BLaER1 treated with 17β-estradiol and CSF1 and Interleukin-3, amounts not matched to agents 10 nM and 100 nM (cell line): ENCODE data around the gene UROC1.

Experiments
- H3K27ac ChIP-seq, 11 experiments: shearing (Covaris generic); formaldehyde crosslinking; 2 replicates each; pipeline ENCODE4 v1.8.1; 2022
- H3K27me3 ChIP-seq, 11 experiments: shearing (Covaris generic); formaldehyde crosslinking; 2 replicates each; pipeline ENCODE4 v1.8.1; 2022
- H3K36me3 ChIP-seq, 11 experiments: shearing (Covaris generic); formaldehyde crosslinking; 2 replicates each; pipeline ENCODE4 v1.8.1; 2022
- H3K4me1 ChIP-seq, 10 experiments: shearing (Covaris generic); formaldehyde crosslinking; 2 replicates each; pipeline ENCODE4 v1.8.1; 2022
- H3K4me2 ChIP-seq, 11 experiments: shearing (Covaris generic); formaldehyde crosslinking; 2 replicates each; pipeline ENCODE4 v1.8.1; 2022
- H3K4me3 ChIP-seq, 10 experiments: shearing (Covaris generic); formaldehyde crosslinking; 2 replicates each; pipeline ENCODE4 v1.8.1; 2022
- H3K9ac ChIP-seq, 11 experiments: shearing (Covaris generic); formaldehyde crosslinking; 2 replicates each; pipeline ENCODE4 v1.8.1; 2022
- H3K9me3 ChIP-seq, 11 experiments: shearing (Covaris generic); formaldehyde crosslinking; replicated peaks in 1 of 11; 2 replicates each; pipeline ENCODE4 v1.8.1; 2022
- H4K20me1 ChIP-seq, 11 experiments: shearing (Covaris generic); formaldehyde crosslinking; 2 replicates each; pipeline ENCODE4 v1.8.1; 2022
- Cebpa-rat ChIP-seq, 11 experiments: shearing (Covaris generic); IDR thresholded peaks; 2 replicates each; pipeline ENCODE4 v1.8.1; 2022

UROC1 gene

GRCh38 chr3:126439346-126439967 is 78.1 kb downstream of the UROC1 start:
- Histone ChIP-seq H4K20me1 (peaks cover 0 to 88% (median 26%) of the 10 kb centered on the region in 11 experiments; a peak in 14 of 22 replicates), H3K4me1 (peaks cover 0 to 8% (median 0%) of the 10 kb centered on the region in 10 experiments; a peak in 2 of 20 replicates), H3K4me3 (no peak overlapping the region), H3K36me3 (peaks cover 29 to 86% (median 60%) of the 10 kb centered on the region in 11 experiments; a peak in 21 of 22 replicates), H3K4me2 (no peak overlapping the region), H3K27me3 (no peaks in the 10 kb centered on the region), H3K27ac (no peak overlapping the region), H3K9me3 (no peaks in the 10 kb centered on the region), H3K9ac (no peak overlapping the region)
- no peak for TF ChIP-seq Cebpa-rat (IDR thresholded peaks at IDR 0.05)

- no peak overlapping the region for H3K4me2 ChIP-seq
- no peak for TF ChIP-seq Cebpa-rat (IDR thresholded peaks at IDR 0.05)
- peaks cover 29 to 92% (median 59%) of the 10 kb centered on the region in 11 experiments; a peak in 21 of 22 replicates for H3K36me3 ChIP-seq
- no peaks in the 10 kb centered on the region for H3K9me3 ChIP-seq
- H3K27me3 ChIP-seq = no peaks in the 10 kb centered on the region
- no peak overlapping the region for H3K9ac ChIP-seq
- peaks cover 0 to 8% (median 0%) of the 10 kb centered on the region in 10 experiments; a peak in 2 of 20 replicates for H3K4me1 ChIP-seq
- H4K20me1 ChIP-seq = peaks cover 0 to 95% (median 27%) of the 10 kb centered on the region in 11 experiments; a peak in 14 of 22 replicates
- no peak overlapping the region for H3K27ac ChIP-seq
- no peak overlapping the region for H3K4me3 ChIP-seq
Measured at GRCh38 chr3:126438746-126439145, 78.8 kb downstream of the UROC1 start.

GRCh38 chr3:126438186-126438585 is 79.4 kb downstream of the UROC1 start:
- Histone ChIP-seq H4K20me1 (peaks cover 0 to 96% (median 25%) of the 10 kb centered on the region in 11 experiments; a peak in 14 of 22 replicates), H3K4me1 (peaks cover 0 to 4% (median 0%) of the 10 kb centered on the region in 10 experiments; a peak in 2 of 20 replicates), H3K9me3 (no peaks in the 10 kb centered on the region), H3K4me2 (no peak overlapping the region), H3K9ac (no peak overlapping the region), H3K4me3 (no peak overlapping the region), H3K36me3 (peaks cover 29 to 97% (median 63%) of the 10 kb centered on the region in 11 experiments; a peak in 21 of 22 replicates), H3K27me3 (no peaks in the 10 kb centered on the region), H3K27ac (no peak overlapping the region)
- no peak for TF ChIP-seq Cebpa-rat (IDR thresholded peaks at IDR 0.05)

DNA sequence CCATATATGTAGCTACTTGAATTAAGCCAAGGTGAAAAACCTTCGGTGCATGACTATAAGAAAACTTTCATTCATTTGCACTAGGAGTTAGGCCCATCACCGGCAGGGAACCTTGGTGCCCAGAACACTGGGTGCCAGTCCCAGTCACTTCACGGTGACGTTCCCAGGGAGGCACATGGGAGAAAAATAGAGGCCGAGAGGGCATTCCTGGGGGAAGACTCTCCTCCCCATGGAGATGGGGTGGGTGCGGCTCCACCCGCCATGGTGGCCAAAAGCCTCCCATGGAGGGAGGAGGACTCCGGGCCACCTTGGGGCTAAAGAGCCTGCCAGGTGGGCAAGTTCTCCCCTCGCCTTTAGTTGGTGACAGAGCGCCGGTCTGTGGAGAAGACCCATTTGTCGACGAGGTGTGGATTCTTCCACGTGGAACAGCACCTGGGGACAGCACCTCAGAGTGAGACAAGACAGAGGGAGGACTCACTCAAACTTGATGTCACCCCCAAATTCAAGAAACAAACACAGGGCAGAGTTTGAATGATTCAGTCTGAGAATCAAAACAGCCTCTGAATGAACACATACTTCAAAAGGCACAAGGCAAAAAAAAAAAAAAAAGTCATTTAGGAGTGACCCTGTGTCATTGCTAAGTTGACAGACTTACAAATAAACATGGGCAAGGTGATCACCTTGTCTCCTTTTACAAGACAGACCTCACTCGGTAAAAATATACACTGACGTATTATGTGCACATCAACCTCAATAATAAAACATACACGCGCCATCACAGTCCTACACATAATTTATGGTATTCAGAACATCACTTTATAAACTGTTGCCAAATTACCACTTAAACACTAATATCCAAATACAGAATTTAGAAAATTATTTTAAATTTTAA is 80.5 kb downstream of the UROC1 start:
- Histone ChIP-seq H3K27me3 (no peaks in the 10 kb centered on the region), H3K27ac (no peak overlapping the region), H3K9ac (no peak overlapping the region), H3K4me3 (no peak overlapping the region), H3K4me2 (no peak overlapping the region), H3K36me3 (peaks cover 29 to 91% (median 57%) of the 10 kb centered on the region in 11 experiments; a peak in 21 of 22 replicates), H4K20me1 (peaks cover 0 to 86% (median 16%) of the 10 kb centered on the region in 11 experiments; a peak in 11 of 22 replicates), H3K9me3 (no peaks in the 10 kb centered on the region), H3K4me1 (no peaks in the 10 kb centered on the region)
- no peak for TF ChIP-seq Cebpa-rat (IDR thresholded peaks at IDR 0.05)

GRCh38 chr3:126435456-126436315 is 81.9 kb downstream of the UROC1 start:
- TF ChIP-seq Cebpa-rat (IDR thresholded peaks at IDR 0.05) = no peak
- Histone ChIP-seq H3K27me3 (no peaks in the 10 kb centered on the region), H3K9ac (no peak overlapping the region), H3K9me3 (peaks cover 0 to 6% (median 0%) of the 10 kb centered on the region in 11 experiments; a peak in 1 of 22 replicates), H3K36me3 (peaks cover 29 to 79% (median 48%) of the 10 kb centered on the region in 11 experiments; a peak in 21 of 22 replicates), H3K4me3 (no peak overlapping the region), H3K27ac (no peak overlapping the region), H3K4me1 (no peaks in the 10 kb centered on the region), H4K20me1 (peaks cover 0 to 74% (median 12%) of the 10 kb centered on the region in 11 experiments; a peak in 9 of 22 replicates), H3K4me2 (no peak overlapping the region)

DNA sequence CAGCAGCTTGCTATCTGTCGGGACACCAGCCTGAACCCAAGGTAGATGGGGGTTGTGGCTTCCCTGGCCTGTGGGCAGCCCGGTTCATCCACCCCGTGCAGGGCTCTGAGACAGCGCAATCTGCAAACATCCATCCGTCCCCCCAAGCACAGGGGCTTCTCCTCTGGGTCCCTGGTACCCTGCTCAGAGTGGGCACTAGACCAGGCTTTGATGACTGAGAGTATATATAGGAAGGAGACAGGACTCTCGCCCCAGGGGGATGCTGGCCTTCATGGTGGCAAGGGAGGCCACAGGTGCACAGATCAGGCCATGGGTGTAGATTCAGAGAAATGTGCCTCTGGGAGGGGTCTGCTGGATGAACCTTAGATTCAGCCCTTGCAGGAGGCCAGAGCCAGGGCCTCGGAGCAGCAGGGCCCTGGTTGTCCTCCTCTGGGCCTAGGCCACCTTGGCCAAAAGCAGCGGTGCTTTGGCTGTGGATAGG is 82.6 kb downstream of the UROC1 start:
- Histone ChIP-seq H3K27me3 (no peaks in the 10 kb centered on the region), H4K20me1 (peaks cover 0 to 66% (median 12%) of the 10 kb centered on the region in 11 experiments; a peak in 9 of 22 replicates), H3K4me2 (no peak overlapping the region), H3K9me3 (peaks cover 0 to 7% (median 0%) of the 10 kb centered on the region in 11 experiments; a peak in 1 of 22 replicates), H3K4me1 (no peaks in the 10 kb centered on the region), H3K27ac (no peak overlapping the region), H3K4me3 (no peak overlapping the region), H3K9ac (no peak overlapping the region), H3K36me3 (peaks cover 29 to 72% (median 42%) of the 10 kb centered on the region in 11 experiments; a peak in 21 of 22 replicates)
- TF ChIP-seq Cebpa-rat (IDR thresholded peaks at IDR 0.05) = no peak

GRCh38 chr3:126434264-126434590 is 83.3 kb downstream of the UROC1 start:
- Histone ChIP-seq H3K4me2 (no peak overlapping the region), H3K27me3 (no peaks in the 10 kb centered on the region), H3K36me3 (peaks cover 29 to 64% (median 34%) of the 10 kb centered on the region in 11 experiments; a peak in 21 of 22 replicates), H3K9ac (no peak overlapping the region), H3K4me1 (no peaks in the 10 kb centered on the region), H3K9me3 (peaks cover 0 to 7% (median 0%) of the 10 kb centered on the region in 11 experiments; a peak in 1 of 22 replicates), H3K27ac (no peak overlapping the region), H4K20me1 (peaks cover 0 to 59% (median 5%) of the 10 kb centered on the region in 11 experiments; a peak in 7 of 22 replicates), H3K4me3 (no peak overlapping the region)
- TF ChIP-seq Cebpa-rat (IDR thresholded peaks at IDR 0.05) = no peak

GRCh38 chr3:126433496-126434263 is 83.9 kb downstream of the UROC1 start:
- H3K4me2 ChIP-seq = no peak overlapping the region
- peaks cover 0 to 9% (median 0%) of the 10 kb centered on the region in 11 experiments; a peak in 2 of 22 replicates for H3K9me3 ChIP-seq
- peaks cover 25 to 59% (median 29%) of the 10 kb centered on the region in 11 experiments; a peak in 21 of 22 replicates for H3K36me3 ChIP-seq
- peaks cover 0 to 53% (median under 1%) of the 10 kb centered on the region in 11 experiments; a peak in 6 of 22 replicates for H4K20me1 ChIP-seq
- H3K27ac ChIP-seq = no peak overlapping the region
- H3K4me1 ChIP-seq = no peaks in the 10 kb centered on the region
- no peaks in the 10 kb centered on the region for H3K27me3 ChIP-seq
- TF ChIP-seq Cebpa-rat (IDR thresholded peaks at IDR 0.05) = no peak
- H3K4me3 ChIP-seq = no peak overlapping the region
- H3K9ac ChIP-seq = no peak overlapping the region
